ENCODE results near the gene BTC.
"Not testable (repeated sequence)": the region's sequence is repeated elsewhere in the genome, so short reads cannot be mapped to it uniquely, and the experiment has no call there.

The BTC gene

GRCh38 chr4:74757136-74757535 is 37.2 kb downstream of the BTC start:
- DNase-seq (ENCODE audit: low spot score) = no peak

- no peak for DNase-seq (ENCODE audit: low spot score)
Observed at GRCh38 chr4:74755486-74755885, 38.8 kb downstream of the BTC start.

DNA sequence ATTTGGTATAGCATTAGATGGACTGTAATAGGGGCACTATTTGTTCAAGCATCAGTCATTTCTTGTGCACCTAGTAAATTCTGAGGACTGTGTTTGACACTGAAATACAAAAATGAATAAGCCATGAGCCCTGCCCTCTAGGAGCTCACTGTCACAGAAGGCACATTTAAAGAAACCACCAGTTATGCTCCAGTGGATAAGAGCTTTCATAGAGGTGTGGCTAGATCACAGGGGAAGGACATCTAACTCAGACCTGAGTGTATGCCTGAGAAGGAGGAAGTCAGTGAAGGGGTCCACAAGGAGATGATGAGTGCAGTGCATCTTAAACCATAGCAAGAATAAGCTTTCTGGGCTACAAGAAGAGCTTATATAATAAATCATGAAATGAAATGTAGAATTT is 40.1 kb downstream of the BTC start:
- DNase-seq (ENCODE audit: low spot score) = no peak

- no peak for DNase-seq (ENCODE audit: low spot score)
Observed at GRCh38 chr4:74752798-74753197, 41.5 kb downstream of the BTC start.

DNA sequence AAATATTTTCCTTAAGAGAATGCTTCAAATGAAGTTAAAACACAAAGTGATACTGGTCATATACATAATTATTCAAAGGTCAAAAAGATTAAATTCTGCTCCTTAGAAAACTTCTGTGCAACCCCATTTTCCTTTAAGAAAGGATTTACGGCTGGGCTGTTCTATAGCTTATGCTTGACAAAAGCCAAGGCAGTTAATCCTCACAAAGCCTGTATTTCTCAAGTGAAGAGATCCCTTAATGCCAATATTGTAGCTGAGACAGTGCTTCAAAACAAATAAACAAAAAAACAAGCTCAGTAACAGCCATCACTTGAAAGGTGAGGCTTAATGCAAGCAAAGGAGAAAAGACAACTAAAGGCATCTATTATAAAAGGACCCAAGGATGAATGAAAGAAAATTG is 42.5 kb downstream of the BTC start:
- no peak for DNase-seq (ENCODE audit: low spot score)

- no peak for DNase-seq (ENCODE audit: low spot score)
Observed at GRCh38 chr4:74751247-74751646, 43.1 kb downstream of the BTC start.

DNA sequence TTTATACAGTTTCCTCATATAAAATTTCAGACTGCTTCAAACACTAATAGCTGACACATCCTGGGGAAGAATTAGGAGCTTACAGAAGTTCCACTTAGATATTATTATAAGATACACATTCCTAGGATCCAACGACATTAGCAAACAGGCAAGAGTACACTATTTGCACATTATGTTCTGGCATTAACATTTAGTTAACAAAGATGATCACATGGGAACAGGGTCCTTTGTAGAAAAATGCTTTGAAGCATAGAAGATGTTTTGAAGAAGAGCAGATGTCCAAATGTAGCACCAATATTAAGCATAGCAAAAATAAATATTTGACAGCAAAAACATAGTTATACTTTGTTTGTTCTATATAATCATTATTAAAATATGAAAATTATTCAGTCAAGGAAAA is 52.1 kb downstream of the BTC start:
- no peak for DNase-seq (ENCODE audit: low spot score)

DNA sequence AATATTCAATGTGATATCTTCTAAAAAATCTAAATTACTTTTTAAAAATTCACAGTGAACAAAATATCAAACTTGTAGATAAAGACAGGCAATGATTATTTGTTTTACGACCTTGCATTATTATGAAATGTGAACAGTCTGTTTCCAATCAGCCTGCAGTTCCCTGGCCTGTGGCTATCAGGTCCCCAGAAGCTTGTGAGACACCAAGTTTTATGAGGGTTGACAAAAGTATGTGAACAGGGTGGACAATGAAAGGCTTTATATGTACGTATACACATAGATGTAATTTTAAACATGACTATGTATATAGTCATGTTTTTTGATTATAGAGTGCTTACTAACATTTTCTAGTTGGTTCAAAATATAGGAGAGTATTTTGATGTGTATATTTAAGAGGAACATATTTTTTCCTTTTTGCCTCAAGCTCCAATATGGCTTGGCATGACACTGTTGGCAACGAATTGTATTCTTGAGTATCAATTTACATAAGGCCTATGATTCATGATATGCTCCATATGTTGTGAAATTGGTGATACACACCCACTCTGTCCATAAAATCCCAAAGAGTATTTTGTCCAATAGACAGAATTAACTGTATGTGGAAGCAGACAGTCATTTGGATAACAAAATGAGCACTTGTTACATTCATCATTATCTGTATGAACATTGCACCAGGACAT is 55.7 kb downstream of the BTC start:
- no peak for DNase-seq (ENCODE audit: low spot score)

GRCh38 chr4:74734995-74735394 is 59.3 kb downstream of the BTC start:
- DNase-seq (ENCODE audit: low spot score) = no peak

- DNase-seq (ENCODE audit: low spot score) = no peak
Observed at GRCh38 chr4:74733756-74734155, 60.6 kb downstream of the BTC start.

DNA sequence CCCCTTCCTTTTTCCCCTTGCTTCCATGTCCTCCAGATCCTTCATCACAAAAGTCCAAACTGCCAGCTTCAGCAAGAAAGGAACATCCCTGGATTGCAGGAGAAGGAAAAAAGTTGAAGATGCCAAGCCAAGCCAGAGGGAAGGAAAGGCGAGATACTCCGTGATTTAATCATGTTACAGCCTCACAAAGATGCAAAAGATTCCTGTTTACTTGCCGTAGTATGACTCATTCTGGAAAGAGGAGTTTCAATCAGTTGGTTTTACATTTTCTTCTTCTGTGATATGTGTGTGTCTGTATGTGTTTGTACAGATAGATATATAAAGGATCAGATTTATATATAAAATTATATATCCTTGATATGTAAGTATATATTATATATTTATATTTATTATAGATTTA is 69.3 kb downstream of the BTC start:
- no peak for DNase-seq (ENCODE audit: low spot score)

DNA sequence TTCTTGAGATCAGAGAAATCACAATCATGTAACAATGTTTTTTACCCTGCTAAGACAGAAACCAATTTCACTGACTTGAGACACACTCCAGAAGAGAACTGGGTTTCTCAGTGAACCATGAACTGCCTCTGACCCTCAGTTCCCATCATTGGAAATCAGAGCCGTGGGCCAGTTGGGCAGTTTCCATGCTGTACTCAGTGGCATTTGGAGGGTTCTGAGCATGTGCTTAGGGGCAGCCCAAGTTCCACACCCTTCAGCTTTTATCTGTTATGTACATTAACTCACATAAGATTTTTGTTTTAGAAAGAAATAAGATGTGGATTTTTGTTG is 77.9 kb downstream of the BTC start:
- DNase-seq (ENCODE audit: low spot score) = no peak

DNA sequence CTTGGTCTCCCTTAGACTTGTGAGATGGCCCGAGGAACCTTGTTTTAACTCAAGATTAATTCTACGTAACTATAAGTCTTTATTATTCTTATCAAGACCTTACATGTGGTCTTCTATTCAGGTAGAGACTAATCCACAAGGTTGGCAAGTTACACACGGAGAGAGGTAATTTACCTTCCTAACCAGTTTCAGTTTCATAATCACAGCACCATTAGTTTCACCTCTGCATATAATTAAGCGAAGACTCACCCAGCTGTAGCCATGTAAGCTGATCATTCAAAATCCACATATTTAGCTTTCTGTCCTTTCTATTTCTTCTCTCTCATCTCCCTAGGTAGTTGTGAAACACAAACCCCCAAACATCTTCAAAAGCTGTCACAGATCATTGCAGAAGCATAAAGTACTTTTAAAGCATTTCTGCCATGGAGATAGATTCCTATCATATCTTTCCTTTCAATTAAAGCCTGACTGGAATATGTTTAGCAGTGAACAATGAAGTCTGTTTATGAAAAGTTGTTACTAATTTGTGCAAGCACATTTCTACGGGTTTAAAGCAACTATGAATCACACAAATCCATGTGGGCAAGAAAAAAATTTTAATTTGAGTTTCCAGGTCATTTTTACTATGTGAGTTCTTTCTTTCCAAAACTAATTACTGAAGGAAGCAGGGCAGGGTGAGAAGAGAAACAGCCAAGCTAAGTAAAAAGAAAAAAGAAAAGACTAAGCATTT is 78.5 kb downstream of the BTC start:
- no peak for DNase-seq (ENCODE audit: low spot score)

GRCh38 chr4:74714611-74715130 is 79.7 kb downstream of the BTC start:
- no peak for DNase-seq (ENCODE audit: low spot score)

- not testable (repeated sequence) for DNase-seq (ENCODE audit: low spot score)
Observed at GRCh38 chr4:74708135-74708534, 86.2 kb downstream of the BTC start.
